Kidney tubule cell (primary cell): ENCODE results near the gene GPR176.
"Not testable (repeated sequence)": the region's sequence is repeated elsewhere in the genome, so short reads cannot be mapped to it uniquely, and the experiment has no call there.

ENCODE experiments used
- DNase-seq: peaks from one replicate; pipeline ENCODE4 v3.0.0-alpha.2; 2018; ENCODE audit warnings: low spot score

Gene GPR176

DNA sequence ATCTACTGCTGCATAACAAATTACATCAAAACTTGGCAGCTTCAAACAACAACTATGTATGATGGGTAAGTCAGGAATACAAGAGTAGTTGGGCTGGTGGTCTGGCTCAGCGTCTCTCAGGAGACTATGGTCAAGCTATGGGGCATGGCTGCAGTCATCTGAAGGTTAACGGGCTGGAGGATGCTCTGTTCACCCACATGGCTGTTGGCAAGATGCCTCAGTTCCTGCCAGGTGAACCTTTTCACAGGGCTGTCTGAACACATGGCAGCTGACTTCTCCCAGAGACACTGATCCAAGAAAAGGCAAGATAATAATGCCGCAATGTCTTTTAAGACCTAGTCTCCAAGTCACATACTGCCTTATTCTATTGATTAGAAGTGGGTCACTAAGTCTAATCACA, 63.7 kb downstream of the GPR176 start:
- DNase-seq: no peak

DNA sequence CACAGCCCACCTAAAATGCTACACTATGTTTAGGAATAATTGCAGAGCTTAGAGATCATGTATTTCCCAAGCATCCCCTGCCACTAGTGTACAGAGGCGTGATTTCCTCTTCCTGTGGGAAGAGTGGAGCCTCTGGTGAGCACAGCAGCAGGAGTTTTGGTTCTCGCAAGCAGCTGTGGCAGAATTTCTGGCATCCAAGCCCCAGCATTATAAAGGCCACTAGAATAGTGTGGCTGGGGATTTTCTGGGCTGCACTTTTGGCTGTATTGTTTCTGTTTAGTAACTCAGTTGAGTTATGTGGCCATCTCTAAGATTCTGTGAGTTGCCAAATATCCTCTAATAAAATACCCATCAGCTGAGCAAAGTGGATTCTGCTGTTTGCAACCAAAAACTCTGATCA, 64.7 kb downstream of the GPR176 start:
- no peak for DNase-seq

- peak; percentile 24 for DNase-seq
Measured at GRCh38 chr15:39854161-39854560, 65.9 kb downstream of the GPR176 start.

GRCh38 chr15:39852250-39852649, 67.8 kb downstream of the GPR176 start:
- DNase-seq: no peak

DNA sequence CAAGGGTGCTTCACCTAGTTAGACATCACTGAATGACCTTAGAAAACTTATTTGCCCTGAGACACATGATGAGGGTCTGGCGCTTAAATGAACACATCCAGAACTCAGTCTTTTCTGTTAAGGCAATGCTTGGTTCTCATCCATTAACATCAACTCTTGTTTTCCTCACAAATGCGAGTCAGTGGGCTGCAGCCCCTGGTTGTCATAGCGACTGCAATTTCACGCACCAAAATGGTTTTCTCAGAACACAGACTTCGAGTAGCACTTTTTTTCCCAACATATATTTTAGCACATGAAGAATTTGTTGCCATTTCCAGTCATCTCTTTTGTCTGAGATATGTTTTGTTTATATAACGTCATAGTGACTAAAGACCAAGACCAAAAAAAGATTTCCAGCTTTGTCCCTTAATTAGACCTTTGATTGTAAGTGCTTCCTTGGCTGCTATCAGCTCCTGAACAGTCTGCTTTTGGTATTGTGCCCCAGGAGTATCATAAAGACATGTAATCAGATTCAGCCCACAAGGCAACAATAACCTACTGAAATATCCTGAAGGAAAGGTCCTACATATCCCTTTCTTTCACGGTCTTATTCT, 68.5 kb downstream of the GPR176 start:
- DNase-seq: no peak

GRCh38 chr15:39850436-39850835, 69.6 kb downstream of the GPR176 start:
- no peak for DNase-seq

DNA sequence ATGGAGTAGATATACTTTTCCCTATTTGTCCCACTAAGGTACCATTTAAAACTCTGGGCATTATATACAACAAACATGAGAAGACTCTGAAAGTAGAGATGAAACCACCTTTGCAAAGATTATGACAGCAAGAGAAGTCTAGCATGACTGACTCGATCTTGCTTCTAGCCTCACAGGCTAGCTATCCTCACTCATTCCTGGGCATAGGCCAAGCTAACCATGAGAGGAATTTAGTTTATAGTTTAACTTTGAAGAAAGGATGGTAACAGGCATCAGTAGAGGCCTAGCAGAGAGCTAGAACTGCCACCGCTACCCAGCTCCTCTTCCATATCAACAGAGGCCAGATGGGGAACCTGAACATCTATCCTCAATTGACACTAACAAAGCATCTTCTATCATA, 74.0 kb downstream of the GPR176 start:
- DNase-seq: peak; percentile 72

DNA sequence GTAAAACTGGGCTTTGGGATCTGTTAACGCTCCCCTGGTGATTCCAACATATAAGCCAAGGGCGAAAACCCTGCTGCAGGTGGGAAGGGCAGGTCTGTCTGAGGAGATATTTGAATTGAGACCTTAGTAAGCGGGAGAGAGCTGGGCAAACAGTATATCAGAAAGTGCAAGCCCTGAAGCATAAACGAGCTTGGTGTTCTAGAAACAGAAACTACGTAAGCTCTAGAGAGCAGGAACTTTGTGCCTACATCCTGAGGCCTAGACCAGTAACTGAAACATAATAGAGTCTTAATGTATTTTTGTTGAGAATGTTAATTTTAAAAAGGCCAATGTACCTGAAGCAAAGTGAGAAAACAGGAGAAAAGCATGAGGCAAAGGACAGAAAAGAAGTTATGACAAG, 74.5 kb downstream of the GPR176 start:
- DNase-seq: no peak

DNA sequence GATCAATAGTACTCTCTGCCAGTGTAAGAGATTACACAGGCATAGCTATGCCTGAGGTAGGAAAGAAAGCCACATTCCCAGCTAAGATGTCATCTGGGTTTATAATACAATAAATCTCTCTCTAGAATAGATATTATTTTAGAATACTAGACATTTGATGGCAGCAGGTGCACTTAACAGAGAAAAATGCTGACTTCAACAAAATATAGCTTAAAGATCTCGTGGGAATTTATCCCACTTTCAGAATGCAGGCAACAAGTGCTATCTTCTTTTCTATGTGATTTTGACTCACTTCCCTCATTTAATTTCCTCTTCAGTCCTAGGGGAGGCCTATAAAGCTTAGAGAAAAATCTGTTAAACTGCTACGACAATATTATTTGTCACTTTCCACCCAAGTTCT, 76.5 kb downstream of the GPR176 start:
- no peak for DNase-seq

GRCh38 chr15:39837454-39837853, 82.6 kb downstream of the GPR176 start:
- DNase-seq: no peak

DNA sequence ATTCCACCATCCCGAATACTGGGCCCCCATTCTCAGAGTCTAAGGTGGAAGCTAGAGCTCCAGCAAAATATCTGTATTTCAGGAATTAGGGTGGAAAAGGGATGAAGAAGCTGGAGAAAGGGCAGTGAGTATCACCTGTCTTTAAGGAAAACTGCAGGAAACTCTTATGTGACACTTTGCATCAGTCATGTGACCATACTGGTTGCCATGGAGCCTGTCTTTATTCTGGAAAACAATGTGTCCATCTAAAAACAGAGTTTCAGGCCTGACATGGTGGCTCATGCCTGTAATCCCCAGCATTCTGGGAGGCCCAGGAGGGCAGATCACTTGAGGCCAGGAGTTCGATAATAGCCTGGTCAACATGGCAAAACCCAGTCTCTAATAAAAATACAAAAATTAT, 84.5 kb downstream of the GPR176 start:
- peak; percentile 11 for DNase-seq

DNA sequence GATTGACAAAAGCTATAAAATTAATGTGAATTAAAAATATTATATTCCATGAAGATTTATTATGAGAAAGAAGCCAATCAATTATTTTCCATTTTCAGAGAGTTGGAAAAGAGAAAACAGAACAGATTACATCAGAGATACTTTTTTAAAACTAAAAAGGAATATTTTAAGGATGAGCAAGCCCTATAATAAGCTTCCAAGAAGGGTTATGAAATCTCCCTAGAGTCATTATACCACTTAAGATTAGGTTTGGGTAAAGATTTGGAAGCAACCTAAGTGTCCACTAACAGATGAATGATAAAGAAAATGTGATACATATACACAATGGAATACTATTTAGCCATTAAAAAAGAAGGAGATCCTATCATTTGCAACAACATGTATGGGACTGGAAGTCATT, 85.8 kb downstream of the GPR176 start:
- no peak for DNase-seq

- no peak for DNase-seq
Measured at GRCh38 chr15:39833515-39833981, 86.5 kb downstream of the GPR176 start.

DNA sequence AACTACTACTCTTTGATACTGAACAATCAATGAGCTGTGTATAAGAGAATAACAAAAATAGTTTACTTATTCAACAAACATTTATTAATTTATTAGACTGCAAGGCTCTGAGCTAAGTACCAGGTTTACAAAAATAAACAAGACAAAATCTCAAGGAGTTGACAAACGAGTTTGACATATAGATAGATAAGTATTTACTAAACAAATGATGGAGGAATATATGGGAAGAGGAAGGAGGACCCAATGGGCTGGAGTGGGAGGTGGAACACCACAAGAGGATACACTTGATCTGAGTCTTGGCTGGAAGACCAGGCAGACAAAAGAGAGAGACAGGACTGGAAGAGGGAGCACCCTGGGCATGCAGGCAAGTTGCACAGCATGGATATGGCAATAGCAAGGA, 89.9 kb downstream of the GPR176 start:
- no peak for DNase-seq

GRCh38 chr15:39828374-39828931, 91.6 kb downstream of the GPR176 start:
- peak; percentile 61 for DNase-seq

DNA sequence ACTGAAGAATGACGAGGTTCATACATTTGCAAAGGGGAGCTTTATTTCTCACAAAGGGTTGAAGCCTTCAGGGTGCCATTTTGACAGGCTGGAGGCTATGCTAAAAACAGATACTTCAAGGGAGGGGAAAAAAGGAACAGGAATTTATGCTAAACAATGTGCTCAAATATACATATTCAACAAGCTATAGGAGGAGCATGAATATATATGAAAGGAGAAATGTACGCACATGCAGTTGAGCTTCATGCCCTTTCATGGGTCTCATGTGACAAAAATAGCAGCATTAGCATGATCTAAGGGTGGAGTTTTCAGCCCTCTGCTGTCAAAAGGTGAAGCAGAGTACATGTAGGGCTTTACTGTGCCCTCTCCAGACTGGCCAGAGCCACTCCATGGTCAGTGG, 93.1 kb downstream of the GPR176 start:
- DNase-seq: no peak

- DNase-seq: no peak
Measured at GRCh38 chr15:39823634-39824033, 96.4 kb downstream of the GPR176 start.

DNA sequence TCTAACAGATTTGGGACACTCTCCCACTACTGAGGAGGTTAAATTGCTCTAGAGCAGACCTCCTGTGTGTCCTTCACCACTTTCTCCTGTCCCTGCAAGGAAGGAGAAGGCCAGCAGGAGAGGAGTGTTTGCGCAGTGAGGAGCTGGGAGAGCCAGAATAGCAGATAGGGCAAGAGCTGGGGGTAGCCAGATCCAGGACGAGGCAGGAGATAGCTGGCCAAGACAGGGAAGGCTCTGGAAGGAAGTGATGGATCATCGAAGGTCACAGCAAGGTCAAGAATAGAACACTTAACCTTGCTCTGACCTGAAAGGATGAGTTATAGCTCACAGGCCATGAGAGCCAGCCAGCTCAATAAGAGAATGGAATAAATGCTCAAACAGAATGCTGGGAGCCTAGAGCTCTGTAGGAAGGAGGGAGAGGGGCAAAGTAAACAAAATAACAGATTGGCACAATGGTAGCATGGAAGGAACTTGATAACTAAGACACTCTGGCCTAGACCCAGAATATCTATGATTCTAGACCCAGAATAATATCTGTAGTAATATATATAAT, 99.9 kb downstream of the GPR176 start:
- no peak for DNase-seq

- no peak for DNase-seq
Measured at GRCh38 chr15:39819533-39819932, 100.5 kb downstream of the GPR176 start.

DNA sequence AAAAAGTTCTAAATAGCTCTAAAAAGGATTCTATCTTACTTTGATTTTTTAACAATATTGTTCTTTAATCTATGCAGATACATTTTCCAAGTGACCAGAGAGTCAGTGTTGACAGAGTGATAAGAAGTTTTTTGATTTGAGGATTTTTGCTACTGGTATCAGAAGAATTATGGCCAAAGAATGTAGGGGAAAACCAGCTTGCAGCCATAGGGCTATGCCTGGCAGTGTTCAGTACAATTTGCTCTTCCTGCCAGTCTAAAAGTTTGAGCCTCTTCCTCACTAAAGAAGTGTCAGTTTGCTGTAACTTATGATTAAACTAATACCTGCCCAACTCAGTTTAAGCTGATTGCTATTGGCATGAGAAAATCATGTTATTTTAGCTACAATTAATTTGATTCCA, 102.2 kb downstream of the GPR176 start:
- no peak for DNase-seq

DNA sequence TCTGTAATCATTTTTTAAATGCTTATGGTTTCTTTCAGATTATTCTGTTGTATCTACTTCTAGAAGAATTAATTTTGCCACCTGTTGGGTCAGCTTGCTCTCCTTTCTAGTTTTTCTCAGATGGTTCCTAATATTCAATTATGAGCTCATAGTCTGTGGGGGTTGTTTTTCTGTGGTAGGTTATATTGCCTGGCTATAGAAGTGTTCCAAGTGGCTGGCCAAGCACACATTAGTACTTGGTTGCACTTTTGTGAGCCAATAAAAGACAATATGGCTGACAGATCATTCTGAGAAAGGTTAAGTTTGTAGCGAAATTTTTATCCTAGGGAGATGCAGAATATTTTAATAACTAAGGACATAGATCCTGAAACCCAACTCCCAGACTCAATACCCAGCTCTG, 105.6 kb downstream of the GPR176 start:
- DNase-seq: peak; percentile 32

DNA sequence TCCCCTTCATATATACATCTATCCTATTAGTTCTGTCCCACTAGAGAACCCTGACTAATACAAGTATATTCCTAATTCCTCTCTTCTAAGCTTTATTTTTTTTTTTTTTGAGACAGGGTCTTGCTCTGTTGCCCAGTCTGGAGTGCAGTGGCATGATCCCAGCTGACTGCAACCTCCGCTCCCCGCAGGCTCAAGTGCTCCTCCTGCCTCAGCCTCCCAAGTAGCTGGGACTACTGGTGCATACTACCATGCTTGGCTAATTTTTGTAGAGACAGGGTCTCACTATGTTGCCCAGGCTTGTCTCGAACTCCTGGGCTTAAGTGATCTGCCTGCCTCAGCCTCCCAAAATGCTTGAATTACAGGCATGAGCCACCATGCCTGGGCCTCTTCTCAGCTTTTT, 107.4 kb downstream of the GPR176 start:
- DNase-seq: not testable (repeated sequence)

GRCh38 chr15:39808909-39809308, 111.2 kb downstream of the GPR176 start:
- no peak for DNase-seq

DNA sequence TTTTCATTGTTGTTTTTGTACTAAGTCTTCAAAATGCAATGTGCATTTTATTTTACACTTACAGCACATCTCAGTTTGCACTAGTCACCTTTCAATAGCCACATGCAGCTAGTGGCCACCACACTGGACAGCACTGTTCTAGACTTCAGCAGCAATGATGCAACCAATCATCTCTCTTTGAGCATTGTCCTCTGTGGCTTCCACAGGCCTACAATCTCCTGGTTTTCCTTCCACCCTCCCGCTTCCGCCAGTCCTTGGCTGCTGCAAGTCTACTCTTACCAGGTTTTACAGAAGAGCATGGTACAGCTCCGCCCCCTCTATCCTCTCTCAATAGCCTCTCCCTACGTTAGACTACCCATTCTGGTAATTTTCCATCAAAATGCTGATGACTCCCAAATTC, 112.3 kb downstream of the GPR176 start:
- no peak for DNase-seq
